Endothelial cell of umbilical vein (primary cell): Measurements from ENCODE around the gene MYT1. TPM values are rescaled to one million over a fixed set of nuclear protein-coding genes. Genes with fewer than 3 reads are reported as not detected.

Experiments used
- BruUV-seq: library from RNA; stranded (reverse); fragments of 400-500 nt; replicated peaks from 2 replicates; lab custom pipeline; 2021; lab: Mats Ljungman, UMichigan
- CTCF ChIA-PET: fragments of 300-600, 350-600 bp; sonication (Branson Sonifier 250); formaldehyde crosslinking; loops from one replicate; lab custom pipeline; 2021; ENCODE audit warnings: antibody characterized with exemption, inconsistent platforms; lab: Charles Lee
- POLR2A ChIA-PET: fragments of 300-600, 350-600 bp; sonication (Branson Sonifier 250); formaldehyde crosslinking; loops from one replicate; lab custom pipeline; 2021; ENCODE audit warnings: antibody characterized with exemption, inconsistent platforms; lab: Charles Lee
- DNase-seq: peaks from one replicate; pipeline ENCODE4 v3.0.0-alpha.2; 2011; ENCODE audit warnings: low read depth, low spot score
- FAIRE-seq: peaks from 2 replicates; lab custom pipeline; 2011; peaks lifted over from hg19 to GRCh38; lab: Jason Lieb, UNC
- H2AFZ ChIP-seq: 2 replicates; pipeline ENCODE4 v1.6.0; 2012; ENCODE audit warnings: low read depth, low read length, control low read depth, inconsistent platforms
- H3K27ac ChIP-seq: 2 replicates; pipeline ENCODE4 v1.5.1; 2011; ENCODE audit warnings: low read depth, mild to moderate bottlenecking, control low read depth, low read length, moderate library complexity; ENCODE audit not compliant: insufficient read depth
- H3K27me3 ChIP-seq, 2 experiments: 2 replicates each; pipeline versions ENCODE4 v1.6.0 to v1.6.1; 2011; ENCODE audit warnings: low read length in 2 of 2, mixed read lengths in 1 of 2; ENCODE audit not compliant: control insufficient read depth in 2 of 2, insufficient read depth in 2 of 2
- H3K36me3 ChIP-seq, 2 experiments: 2 replicates in 1 of 2; 3 replicates in 1 of 2; pipeline ENCODE4 v1.5.1; 2011; ENCODE audit warnings: low read length in 2 of 2, mild to moderate bottlenecking in 1 of 2, moderate library complexity in 1 of 2; ENCODE audit not compliant: control insufficient read depth in 2 of 2, insufficient read depth in 2 of 2; ENCODE audit errors: extremely low read depth in 1 of 2
- H3K4me1 ChIP-seq: 3 replicates; pipeline ENCODE4 v1.5.1; 2011; ENCODE audit warnings: mild to moderate bottlenecking, low read length; ENCODE audit not compliant: control insufficient read depth, insufficient read depth; ENCODE audit errors: extremely low read depth
- H3K4me2 ChIP-seq: 2 replicates; pipeline ENCODE4 v1.6.1; 2011; ENCODE audit warnings: low read length, control low read depth, mixed read lengths; ENCODE audit not compliant: insufficient read depth
- H3K4me3 ChIP-seq, 3 experiments: fragments of 200-600 bp in 1 of 3; sonication (generic), shearing (Covaris generic) in 1 of 3; replicated peaks in 1 of 3; 2 replicates each; pipeline ENCODE4 v1.5.1; 2011 to 2016; ENCODE audit warnings: control low read depth in 3 of 3, low read length in 3 of 3, mild to moderate bottlenecking in 2 of 3, inconsistent platforms in 1 of 3, low read depth in 1 of 3, moderate library complexity in 1 of 3; ENCODE audit not compliant: insufficient read depth in 1 of 3
- H3K79me2 ChIP-seq: 2 replicates; pipeline ENCODE4 v1.6.0; 2012; ENCODE audit warnings: low read length, inconsistent platforms; ENCODE audit not compliant: control insufficient read depth, insufficient read depth
- H3K9ac ChIP-seq: replicated peaks from 2 replicates; pipeline ENCODE3; 2011; ENCODE audit warnings: low read length, control low read depth; ENCODE audit not compliant: insufficient read depth; ENCODE audit errors: extremely low read depth
- H3K9me1 ChIP-seq: replicated peaks from 3 replicates; pipeline ENCODE4 v1.6.0; 2011; ENCODE audit warnings: mild to moderate bottlenecking, low read length; ENCODE audit not compliant: control insufficient read depth, insufficient read depth; ENCODE audit errors: extremely low read depth
- H3K9me3 ChIP-seq: replicated peaks from 2 replicates; pipeline ENCODE4 v1.5.1; 2012; ENCODE audit warnings: low read length, inconsistent platforms; ENCODE audit not compliant: control insufficient read depth, insufficient read depth
- H4K20me1 ChIP-seq: replicated peaks from 2 replicates; pipeline ENCODE3; 2011; ENCODE audit warnings: mild to moderate bottlenecking, low read length; ENCODE audit not compliant: control insufficient read depth, insufficient read depth; ENCODE audit errors: extremely low read depth
- CTCF ChIP-seq, 2 donors: IDR thresholded peaks; 1 replicate in 1 of 2; 2 replicates in 1 of 2; pipeline ENCODE4 v1.5.1; 2011; ENCODE audit warnings: low read length in 2 of 2, mild to moderate bottlenecking in 2 of 2, moderate library complexity in 2 of 2, control low read depth in 1 of 2, inconsistent platforms in 1 of 2, low read depth in 1 of 2; ENCODE audit not compliant: insufficient read depth in 1 of 2; ENCODE audit errors: extremely low read depth in 1 of 2
- EZH2 ChIP-seq: IDR thresholded peaks from 2 replicates; pipeline ENCODE4 v1.6.1; 2012; ENCODE audit warnings: borderline replicate concordance, low read depth, mild to moderate bottlenecking, moderate library complexity, low read length, inconsistent platforms; ENCODE audit not compliant: severe bottlenecking
- FOS ChIP-seq: IDR thresholded peaks from 2 replicates; pipeline ENCODE4 v1.6.1; 2011; ENCODE audit warnings: mild to moderate bottlenecking, low read length, moderate library complexity, borderline replicate concordance; ENCODE audit not compliant: insufficient read depth
- GATA2 ChIP-seq: IDR thresholded peaks from 2 replicates; pipeline ENCODE4 v1.7.0; 2011; ENCODE audit warnings: low read depth, mild to moderate bottlenecking, moderate library complexity, mixed read lengths, low read length; ENCODE audit not compliant: insufficient read length, insufficient read depth
- JUN ChIP-seq: IDR thresholded peaks from 2 replicates; pipeline ENCODE4 v1.6.1; 2011; ENCODE audit warnings: borderline replicate concordance, low read depth; ENCODE audit not compliant: insufficient read length, insufficient read depth
- MAX ChIP-seq: IDR thresholded peaks from 2 replicates; pipeline ENCODE4 v1.6.1; 2011; ENCODE audit not compliant: insufficient read depth, insufficient read length
- MYC ChIP-seq: IDR thresholded peaks from one replicate; pipeline ENCODE4 v1.6.1; 2011; ENCODE audit warnings: mild to moderate bottlenecking, low read depth, low read length
- POLR2A ChIP-seq: IDR thresholded peaks from 2 replicates; pipeline ENCODE4 v1.6.1; 2012; ENCODE audit warnings: low read depth, mild to moderate bottlenecking, control low read depth, low read length
- POLR2AphosphoS5 ChIP-seq: IDR thresholded peaks from 2 replicates; pipeline ENCODE4 v1.6.1; 2012; ENCODE audit warnings: low read depth, mild to moderate bottlenecking, control low read depth, low read length, moderate library complexity; ENCODE audit not compliant: insufficient read depth
- dilution Hi-C: fragments of 300-500 bp; cut with MboI; formaldehyde crosslinking; loops from one replicate; pipeline ENCODE4 v1.15.0; 2019; ENCODE audit warnings: low sequenced_read_pairs; ENCODE audit not compliant: extremely low pct_ligation_motif_present
- intact Hi-C: fragments of 100-400 bp; cut with micrococcal nuclease; formaldehyde crosslinking; loops from one replicate; pipeline ENCODE4 v1.10.0; 2022
- polyA plus RNA-seq, 4 experiments: library from polyadenylated mRNA; depleted of rRNA in 3 of 4; stranded (reverse) in 3 of 4; unstranded in 1 of 4; fragments of >200 nt; gene quantifications; 2 replicates each; pipeline versions ENCODE4 v1.2.1 to v1.2.3, GENCODE V29; 2011 to 2012; ENCODE audit warnings: missing spikeins in 1 of 4
- total RNA-seq: library from RNA; stranded (reverse); gene quantifications from 2 replicates; pipeline ENCODE4 v1.2.3, GENCODE V29; 2021

Gene MYT1
- total and polyA plus RNA-seq, 2 donors (not counting 3 experiments of a cell fraction or from before 2014, with no cell fraction given): not detected

GRCh38 chr20:64232794-64233193, 68.5 kb downstream of the MYT1 start:
- FAIRE-seq (no peak), DNase-seq (no peak)
- Histone ChIP-seq H3K9ac (no peak overlapping the region), H2AFZ (no peak overlapping the region), H3K4me2 (no peak overlapping the region), H3K4me1 (no peaks in the 10 kb centered on the region), H4K20me1 (no peaks in the 10 kb centered on the region), H3K79me2 (no peaks in the 10 kb centered on the region), H3K9me3 (no peaks in the 10 kb centered on the region), H3K36me3 (no peaks in the 10 kb centered on the region), H3K27me3 (no peaks in the 10 kb centered on the region), H3K4me3 (no peak overlapping the region), H3K27ac (no peak overlapping the region), H3K9me1 (no peaks in the 10 kb centered on the region)
- no TSS peak for BruUV-seq
- ChIA-PET CTCF (no interaction called here), POLR2A (no interaction called here)
- dilution Hi-C loops: no loop called here
- intact Hi-C loops: no loop called here
- TF ChIP-seq GATA2 (no peak), JUN (no peak), EZH2 (no peak), MAX (no peak), POLR2AphosphoS5 (no peak), FOS (no peak), POLR2A (no peak), MYC (no peak), CTCF (IDR thresholded peaks at IDR 0.05; ENCODE audit: extremely low read depth in 1 of 2, insufficient read depth in 1 of 2, low read depth in 1 of 2, low read length in 2 of 2) (no peak)
